B cell (primary cell): ENCODE results near the gene C1orf74. TPM values are rescaled to one million over a fixed set of nuclear protein-coding genes. Genes with fewer than 3 reads are reported as not detected.

ENCODE experiments used
- ATAC-seq: fragments of 200-7000 bp; cut with Tn5 transposase; one replicate; pipeline ENCODE4 v1.10.0; 2021; ENCODE audit warnings: low read depth, mild to moderate bottlenecking, moderate number of reproducible peaks, moderate library complexity
- CTCF ChIA-PET: fragments of 350-600 bp; sonication (Branson Sonifier 250); formaldehyde crosslinking; loops from one replicate; lab custom pipeline; 2021; ENCODE audit warnings: antibody characterized with exemption, inconsistent platforms; lab: Charles Lee
- POLR2A ChIA-PET: fragments of 350-600 bp; sonication (Branson Sonifier 250); formaldehyde crosslinking; loops from one replicate; lab custom pipeline; 2021; ENCODE audit warnings: antibody characterized with exemption; lab: Charles Lee
- DNase-seq: peaks from one replicate; pipeline ENCODE4 v3.0.0; 2013
- H2AFZ ChIP-seq: 2 replicates; pipeline ENCODE4 v1.6.1; 2012; ENCODE audit warnings: mild to moderate bottlenecking, low read depth, low read length; ENCODE audit not compliant: insufficient read depth, poor library complexity, severe bottlenecking
- H3K27ac ChIP-seq, 2 donors: 1 replicate in 1 of 2; 2 replicates in 1 of 2; pipeline ENCODE4 v1.5.1; 2012 to 2013; ENCODE audit warnings: low read length in 2 of 2, mild to moderate bottlenecking in 2 of 2, moderate library complexity in 1 of 2
- H3K27me3 ChIP-seq, 4 experiments: fragments of 200-600 bp in 1 of 4; sonication (generic) in 1 of 4; replicated peaks in 1 of 4; 1 replicate in 2 of 4; 2 replicates in 2 of 4; pipeline versions ENCODE4 v1.6.1 to v1.7.0; 2013 to 2016; ENCODE audit warnings: low read length in 3 of 4, mild to moderate bottlenecking in 2 of 4, mixed read lengths in 1 of 4, moderate library complexity in 1 of 4; ENCODE audit not compliant: insufficient read depth in 4 of 4, control insufficient read depth in 3 of 4; ENCODE audit errors: control extremely low read depth in 1 of 4
- H3K36me3 ChIP-seq, 2 experiments: replicated peaks in 1 of 2; 1 replicate in 1 of 2; 2 replicates in 1 of 2; pipeline versions ENCODE4 v1.6.1 to v1.7.1; 2013; ENCODE audit warnings: low read length in 1 of 2; ENCODE audit not compliant: insufficient read depth in 2 of 2, control insufficient read depth in 1 of 2; ENCODE audit errors: control extremely low read depth in 1 of 2, extremely low read depth in 1 of 2
- H3K4me1 ChIP-seq, 2 donors: fragments of 200-600 bp in 1 of 2; sonication (generic) in 1 of 2; 1 replicate in 1 of 2; 2 replicates in 1 of 2; pipeline versions ENCODE4 v1.5.1 to v1.6.1; 2013 to 2017; ENCODE audit warnings: low read length in 2 of 2; ENCODE audit not compliant: control insufficient read depth in 2 of 2, insufficient read depth in 2 of 2
- H3K4me2 ChIP-seq: replicated peaks from 2 replicates; pipeline ENCODE3; 2012; ENCODE audit warnings: mild to moderate bottlenecking, low read depth, low read length; ENCODE audit not compliant: poor library complexity, severe bottlenecking
- H3K4me3 ChIP-seq, 5 experiments: fragments of 200-600 bp in 1 of 5; sonication (generic) in 1 of 5; 1 replicate in 3 of 5; 2 replicates in 2 of 5; pipeline versions ENCODE4 v1.5.1 to v1.7.0; 2011 to 2016; ENCODE audit warnings: low read length in 4 of 5, mild to moderate bottlenecking in 4 of 5, low read depth in 2 of 5, control low read depth in 1 of 5, moderate library complexity in 1 of 5; ENCODE audit not compliant: insufficient read depth in 1 of 5; ENCODE audit errors: control extremely low read depth in 1 of 5, extremely low read depth in 1 of 5
- H3K79me2 ChIP-seq: fragments of 200-600 bp; sonication (generic); one replicate; pipeline ENCODE4 v1.6.0; 2016; ENCODE audit warnings: low read length; ENCODE audit not compliant: control insufficient read depth, insufficient read depth
- H3K9ac ChIP-seq: fragments of 200-600 bp; sonication (generic); 2 replicates; pipeline ENCODE4 v1.6.1; 2017; ENCODE audit warnings: mild to moderate bottlenecking, low read length, moderate library complexity
- H3K9me3 ChIP-seq, 3 donors: one replicate each; pipeline versions ENCODE4 v1.6.1 to v1.7.1; 2013; ENCODE audit warnings: low read length in 2 of 3; ENCODE audit not compliant: control insufficient read depth in 2 of 3, insufficient read depth in 1 of 3; ENCODE audit errors: control extremely low read depth in 1 of 3
- H4K20me1 ChIP-seq: 2 replicates; pipeline ENCODE4 v1.6.0; 2012; ENCODE audit warnings: mild to moderate bottlenecking, low read length; ENCODE audit not compliant: insufficient read depth, control insufficient read depth, poor library complexity, severe bottlenecking
- H3K27ac Mint-ChIP-seq: one replicate; pipeline ENCODE4 v1.8.0; 2021; ENCODE audit warnings: mixed read lengths
- H3K27me3 Mint-ChIP-seq: one replicate; pipeline ENCODE4 v1.8.0; 2021; ENCODE audit warnings: mixed read lengths
- H3K4me1 Mint-ChIP-seq: one replicate; pipeline ENCODE4 v1.8.0; 2021; ENCODE audit warnings: mixed read lengths
- H3K4me3 Mint-ChIP-seq: one replicate; pipeline ENCODE4 v1.8.0; 2021; ENCODE audit warnings: mixed read lengths
- H3K9me3 Mint-ChIP-seq: one replicate; pipeline ENCODE4 v1.8.0; 2022; ENCODE audit warnings: mixed read lengths; ENCODE audit not compliant: insufficient read depth
- EZH2 ChIP-seq: IDR thresholded peaks from 2 replicates; pipeline ENCODE4 v1.6.1; 2012; ENCODE audit warnings: borderline replicate concordance, low read depth, mild to moderate bottlenecking, moderate library complexity, low read length; ENCODE audit not compliant: insufficient read depth, poor library complexity, severe bottlenecking
- WGBS: methylation state at CpG from one replicate; pipeline ENCODE4 v1.1.5; 2013; ENCODE audit warnings: missing lambda C conversion rate; ENCODE audit not compliant: insufficient coverage; 5-methylcytosine and 5-hydroxymethylcytosine counted together
- intact Hi-C: fragments of 100-400 bp; cut with micrococcal nuclease; formaldehyde crosslinking; loops from one replicate; pipeline ENCODE4 v1.10.0; 2022
- polyA plus RNA-seq: library from polyadenylated mRNA; depleted of rRNA; stranded (reverse); fragments of >200 nt; gene quantifications from 2 replicates; pipeline ENCODE4 v1.2.3, GENCODE V29; 2012
- total RNA-seq, 2 donors: library from RNA; stranded (reverse); fragments of 120-200 nt in 1 of 2; gene quantifications; 1 replicate in 1 of 2; 2 replicates in 1 of 2; pipeline versions ENCODE4 v1.2.3 to v1.2.4, GENCODE V29; 2013 to 2022
- TF ChIP-seq, protein P1 (sequence below): fragments of 200-600 bp; IDR thresholded peaks from one replicate; pipeline ENCODE4 v1.8.0; 2022; ENCODE audit warnings: antibody characterized with exemption, mild to moderate bottlenecking

The C1orf74 gene
- total and polyA plus RNA-seq, 2 donors (not counting 1 experiment from before 2014, with no cell fraction given): 0.49 to 3.4 TPM

DNA sequence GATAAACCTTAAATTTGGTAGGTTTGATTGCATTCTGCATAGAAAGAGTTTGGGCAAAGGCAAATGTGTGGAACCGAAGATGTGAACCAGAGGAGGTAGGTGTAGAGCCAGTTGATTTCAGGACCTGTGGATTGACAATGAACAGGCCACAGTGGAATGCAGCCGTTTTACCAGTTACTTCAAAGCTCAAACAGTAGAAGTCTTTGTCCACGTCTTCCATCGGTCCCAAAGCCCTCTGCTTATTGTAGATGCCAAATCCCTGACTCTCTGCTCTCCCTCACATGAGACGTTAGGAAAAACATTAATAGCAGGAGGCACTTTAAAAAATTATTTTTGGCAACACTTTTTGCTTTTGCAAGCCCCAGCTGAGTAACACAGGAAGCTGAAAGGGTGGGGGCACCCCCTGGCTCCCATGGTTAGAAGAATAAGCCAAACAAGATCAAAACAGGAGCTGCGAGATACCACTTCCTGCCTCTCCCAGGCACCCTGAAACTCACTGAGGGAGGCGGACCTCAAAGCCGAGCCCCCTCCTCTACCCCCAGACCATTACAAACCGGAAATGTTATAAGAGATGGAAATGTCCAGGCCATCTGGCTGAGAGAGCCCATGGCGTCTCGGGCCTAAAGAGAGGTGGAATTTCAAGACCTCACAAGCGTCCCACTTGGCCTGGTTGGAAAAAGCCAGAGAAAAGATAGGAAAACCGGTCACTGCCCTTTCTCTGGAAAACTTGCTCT is 15.0 kb downstream of the C1orf74 start:
- peak; percentile 57 for ATAC-seq
- H3K79me2 ChIP-seq: peaks cover 68% of the 10 kb centered on the region
- intact Hi-C loops: loop anchor here (1.0 to 5.0 kb wide), 2 partner anchors 15 to 58 kb away; partner anchors contain the start of genes C1orf74 and UTP25
- H3K27me3 ChIP-seq: no peaks in the 10 kb centered on the region
- no peak for TF ChIP-seq EZH2
- TF ChIP-seq, protein P1, sequence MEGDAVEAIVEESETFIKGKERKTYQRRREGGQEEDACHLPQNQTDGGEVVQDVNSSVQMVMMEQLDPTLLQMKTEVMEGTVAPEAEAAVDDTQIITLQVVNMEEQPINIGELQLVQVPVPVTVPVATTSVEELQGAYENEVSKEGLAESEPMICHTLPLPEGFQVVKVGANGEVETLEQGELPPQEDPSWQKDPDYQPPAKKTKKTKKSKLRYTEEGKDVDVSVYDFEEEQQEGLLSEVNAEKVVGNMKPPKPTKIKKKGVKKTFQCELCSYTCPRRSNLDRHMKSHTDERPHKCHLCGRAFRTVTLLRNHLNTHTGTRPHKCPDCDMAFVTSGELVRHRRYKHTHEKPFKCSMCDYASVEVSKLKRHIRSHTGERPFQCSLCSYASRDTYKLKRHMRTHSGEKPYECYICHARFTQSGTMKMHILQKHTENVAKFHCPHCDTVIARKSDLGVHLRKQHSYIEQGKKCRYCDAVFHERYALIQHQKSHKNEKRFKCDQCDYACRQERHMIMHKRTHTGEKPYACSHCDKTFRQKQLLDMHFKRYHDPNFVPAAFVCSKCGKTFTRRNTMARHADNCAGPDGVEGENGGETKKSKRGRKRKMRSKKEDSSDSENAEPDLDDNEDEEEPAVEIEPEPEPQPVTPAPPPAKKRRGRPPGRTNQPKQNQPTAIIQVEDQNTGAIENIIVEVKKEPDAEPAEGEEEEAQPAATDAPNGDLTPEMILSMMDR: no peak
- H3K4me3 ChIP-seq: peak overlapping the region; percentile 58 to 83 (median 68)
- Mint-ChIP-seq H3K9me3 (no peaks in the 10 kb centered on the region), H3K4me1 (peaks cover 29% of the 10 kb centered on the region), H3K4me3 (no peak overlapping the region), H3K27me3 (no peaks in the 10 kb centered on the region), H3K27ac (no peak overlapping the region)
- CTCF ChIA-PET: interaction anchor here (0.9 to 5.3 kb wide), 13 partner anchors 8 to 193 kb away, joined by 3 to 48 read pairs (median 4); partner anchors contain the start of genes C1orf74 and TRAF3IP3
- H2AFZ ChIP-seq: peak overlapping the region; percentile 44
- H3K4me2 ChIP-seq: peak overlapping the region; percentile 71
- peak overlapping the region; percentile 57 to 87 for H3K27ac ChIP-seq
- no peaks in the 10 kb centered on the region for H3K9me3 ChIP-seq
- peaks cover 2 to 48% of the 10 kb centered on the region in 2 experiments for H3K36me3 ChIP-seq
- POLR2A ChIA-PET: interaction anchor here (1.2 to 4.2 kb wide), 3 partner anchors 13 to 18 kb away, joined by 6 to 40 read pairs (median 9); partner anchors contain the start of genes C1orf74 and TRAF3IP3
- DNase-seq: peak; percentile 47
- H4K20me1 ChIP-seq: peaks cover 15% of the 10 kb centered on the region
- WGBS: 0% methylated on average over 5 of the region's 13 CpGs
- H3K9ac ChIP-seq: peak overlapping the region; percentile 77
- H3K4me1 ChIP-seq: peaks cover 65 to 80% of the 10 kb centered on the region in 2 donors
